GM18511 (cell line): ENCODE results near the gene RASGEF1C.

ENCODE experiments used
- ATAC-seq: cut with Tn5 transposase; IDR thresholded peaks from one replicate; pipeline ENCODE4 v1.9.1; 2021; ENCODE audit warnings: mild to moderate bottlenecking, moderate library complexity; ENCODE audit not compliant: unreplicated experiment

Gene RASGEF1C

GRCh38 chr5:180180421-180180820 lies 28.6 kb downstream of the RASGEF1C start:
- ATAC-seq, result no peak

GRCh38 chr5:180179442-180180420 lies 29.3 kb downstream of the RASGEF1C start:
- no peak for ATAC-seq

GRCh38 chr5:180178531-180179441 lies 30.2 kb downstream of the RASGEF1C start:
- no peak for ATAC-seq

GRCh38 chr5:180176191-180176590 lies 32.8 kb downstream of the RASGEF1C start:
- no peak for ATAC-seq

GRCh38 chr5:180175015-180175431 lies 34.0 kb downstream of the RASGEF1C start:
- no peak for ATAC-seq

GRCh38 chr5:180174587-180174972 lies 34.4 kb downstream of the RASGEF1C start:
- no peak for ATAC-seq

- no peak for ATAC-seq
Observed at GRCh38 chr5:180173875-180174586, 35.0 kb downstream of the RASGEF1C start.

- ATAC-seq, result no peak
Observed at GRCh38 chr5:180173198-180173544, 35.8 kb downstream of the RASGEF1C start.

- ATAC-seq, result no peak
Observed at GRCh38 chr5:180172447-180173197, 36.4 kb downstream of the RASGEF1C start.

- no peak for ATAC-seq
Observed at GRCh38 chr5:180171568-180172094, 37.4 kb downstream of the RASGEF1C start.

- no peak for ATAC-seq
Observed at GRCh38 chr5:180170810-180171567, 38.0 kb downstream of the RASGEF1C start.

GRCh38 chr5:180170106-180170809 lies 38.8 kb downstream of the RASGEF1C start:
- ATAC-seq, result no peak

GRCh38 chr5:180169248-180170105 lies 39.5 kb downstream of the RASGEF1C start:
- ATAC-seq, result no peak

GRCh38 chr5:180168758-180169157 lies 40.3 kb downstream of the RASGEF1C start:
- no peak for ATAC-seq

- no peak for ATAC-seq
Observed at GRCh38 chr5:180166176-180166575, 42.8 kb downstream of the RASGEF1C start.

GRCh38 chr5:180162304-180162661 lies 46.7 kb downstream of the RASGEF1C start:
- ATAC-seq, result no peak

GRCh38 chr5:180161420-180162303 lies 47.3 kb downstream of the RASGEF1C start:
- ATAC-seq, result no peak
